ENCODE results near the gene MEIOSIN. TPM values are rescaled to one million over a fixed set of nuclear protein-coding genes. Genes with fewer than 3 reads are reported as not detected.

The MEIOSIN gene
- total and polyA plus RNA-seq, 2 of the 4 experiments (the other 2 are of a cell fraction), result not detected

DNA sequence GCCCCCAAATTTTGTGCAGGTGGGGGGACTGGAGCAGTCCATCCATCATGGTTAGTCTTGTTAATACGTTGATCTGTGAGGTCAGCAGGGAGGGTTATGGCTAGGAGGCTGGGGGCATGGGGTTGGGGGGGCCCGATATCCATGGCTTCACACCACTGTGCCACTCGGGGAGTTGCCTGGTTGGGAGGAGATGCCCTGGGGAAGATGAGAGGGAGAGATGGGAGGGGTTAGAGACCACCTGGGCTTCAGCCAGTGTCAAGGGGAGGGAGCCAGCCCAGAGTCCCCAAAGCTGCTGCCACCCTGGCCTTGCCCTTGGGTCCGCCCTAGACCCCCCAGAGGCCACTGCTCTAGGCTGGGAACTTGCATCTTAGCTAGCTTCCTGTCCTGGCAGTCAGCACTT, 50.9 kb downstream of the MEIOSIN start:
- Histone ChIP-seq H3K9me3 (ENCODE audit: control insufficient read depth, insufficient read depth, low read length) (no peaks in the 10 kb centered on the region), H3K79me1 (ENCODE audit: low read depth in 1 of 2, low read length in 2 of 2) (peaks cover 32 to 83% of the 10 kb centered on the region in 2 experiments), H3K4me2 (ENCODE audit: low read depth, low read length) (no peak overlapping the region), H4K5ac (ENCODE audit: low read depth, low read length) (no peak overlapping the region), H3K9me1 (ENCODE audit: insufficient read depth, low read length) (peaks cover 19% of the 10 kb centered on the region), H3K4me3 (ENCODE audit: insufficient read depth, low read depth, low read length) (no peak overlapping the region), H3K27me3 (ENCODE audit: control insufficient read depth, insufficient read depth, low read length) (no peaks in the 10 kb centered on the region), H3K14ac (replicated peaks; ENCODE audit: low read depth, low read length) (peak overlapping the region; percentile 23; the same call in 1 of the 2 replicates), H4K20me1 (ENCODE audit: insufficient read depth, low read length) (peaks cover 24% of the 10 kb centered on the region), H2BK120ac (ENCODE audit: low read depth, low read length) (peak overlapping the region; percentile 94; the same call in 1 of the 2 replicates), H2BK15ac (ENCODE audit: low read depth, low read length) (no peak overlapping the region), H3K4me1 (ENCODE audit: control insufficient read depth, insufficient read depth, low read length) (peaks cover 30% of the 10 kb centered on the region), H2BK5ac (ENCODE audit: low read depth, low read length, poor library complexity, severe bottlenecking) (peak overlapping the region; percentile 94), H3K4ac (ENCODE audit: low read depth, low read length) (peak overlapping the region; percentile 91), H3K9ac (ENCODE audit: low read depth, low read length) (no peak overlapping the region), H4K91ac (ENCODE audit: insufficient read depth, low read depth, low read length) (no peak overlapping the region), H2AK5ac (ENCODE audit: low read depth, low read length) (peak overlapping the region; percentile 73; the same call in 1 of the 2 replicates), H3K23ac (ENCODE audit: low read depth, low read length) (peak overlapping the region; percentile 74), H2AK9ac (replicated peaks; ENCODE audit: low read depth, low read length, poor library complexity) (no peak overlapping the region), H3K27ac (ENCODE audit: insufficient read depth, low read length) (peak overlapping the region; percentile 94; the same call in 1 of the 2 replicates), H2AFZ (replicated peaks; ENCODE audit: low read length, poor library complexity) (no peak overlapping the region), H3K36me3 (ENCODE audit: control insufficient read depth, insufficient read depth, low read length) (peaks cover 44% of the 10 kb centered on the region), H3K18ac (ENCODE audit: low read depth, low read length) (no peak overlapping the region), H4K8ac (ENCODE audit: low read depth in 2 of 2, low read length in 2 of 2) (peak overlapping the region in 1 of 2 experiments; percentile 30; a peak in 2 of 4 replicates), H3K56ac (ENCODE audit: extremely low read depth, insufficient read depth, low read length) (no peak overlapping the region), H2BK20ac (ENCODE audit: low read depth, low read length) (0 out of 2 replicates have a peak overlapping the region, but pooled peaks have one; percentile 20)
- POLR2A ChIA-PET (ENCODE audit: unreplicated experiment), result no interaction called here
- TF ChIP-seq SMC3 (IDR thresholded peaks at IDR 0.05; ENCODE audit: low read depth, low read length), result no peak
- no peak for TF ChIP-seq POLR2A (IDR thresholded peaks at IDR 0.05; ENCODE audit: low read depth, low read length)
- TF ChIP-seq, protein P1, sequence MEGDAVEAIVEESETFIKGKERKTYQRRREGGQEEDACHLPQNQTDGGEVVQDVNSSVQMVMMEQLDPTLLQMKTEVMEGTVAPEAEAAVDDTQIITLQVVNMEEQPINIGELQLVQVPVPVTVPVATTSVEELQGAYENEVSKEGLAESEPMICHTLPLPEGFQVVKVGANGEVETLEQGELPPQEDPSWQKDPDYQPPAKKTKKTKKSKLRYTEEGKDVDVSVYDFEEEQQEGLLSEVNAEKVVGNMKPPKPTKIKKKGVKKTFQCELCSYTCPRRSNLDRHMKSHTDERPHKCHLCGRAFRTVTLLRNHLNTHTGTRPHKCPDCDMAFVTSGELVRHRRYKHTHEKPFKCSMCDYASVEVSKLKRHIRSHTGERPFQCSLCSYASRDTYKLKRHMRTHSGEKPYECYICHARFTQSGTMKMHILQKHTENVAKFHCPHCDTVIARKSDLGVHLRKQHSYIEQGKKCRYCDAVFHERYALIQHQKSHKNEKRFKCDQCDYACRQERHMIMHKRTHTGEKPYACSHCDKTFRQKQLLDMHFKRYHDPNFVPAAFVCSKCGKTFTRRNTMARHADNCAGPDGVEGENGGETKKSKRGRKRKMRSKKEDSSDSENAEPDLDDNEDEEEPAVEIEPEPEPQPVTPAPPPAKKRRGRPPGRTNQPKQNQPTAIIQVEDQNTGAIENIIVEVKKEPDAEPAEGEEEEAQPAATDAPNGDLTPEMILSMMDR (conservative IDR thresholded peaks at IDR 0.05; ENCODE audit: low read depth, low read length), result no peak
- TF ChIP-seq NFE2L2 (IDR thresholded peaks at IDR 0.05; ENCODE audit: low read depth, low read length), result no peak
- TF ChIP-seq RCOR1 (IDR thresholded peaks at IDR 0.05; ENCODE audit: insufficient replicate concordance, low read length), result no peak
- TF ChIP-seq CEBPB (IDR thresholded peaks at IDR 0.05; ENCODE audit: low read depth, low read length), result no peak
- no peak for TF ChIP-seq FOS (IDR thresholded peaks at IDR 0.05; ENCODE audit: low read depth, low read length)
- no peak for TF ChIP-seq MAZ (IDR thresholded peaks at IDR 0.05; ENCODE audit: borderline replicate concordance, low read depth, low read length)
- TF ChIP-seq USF2 (IDR thresholded peaks at IDR 0.05; ENCODE audit: low read depth, low read length), result no peak
- TF ChIP-seq MXI1 (IDR thresholded peaks at IDR 0.05; ENCODE audit: borderline replicate concordance, low read depth, low read length), result no peak
- TF ChIP-seq MAFK (IDR thresholded peaks at IDR 0.05; ENCODE audit: low read depth, low read length), result no peak
- no peak for TF ChIP-seq RFX5 (IDR thresholded peaks at IDR 0.05; ENCODE audit: low read depth, low read length)
- TF ChIP-seq RAD21 (IDR thresholded peaks at IDR 0.05; ENCODE audit: low read length), result no peak
- TF ChIP-seq BHLHE40 (IDR thresholded peaks at IDR 0.05; ENCODE audit: low read depth, low read length), result no peak
- ATAC-seq (ENCODE audit: low read depth) (no peak), DNase-seq (no peak)
- BruUV-seq (replicated peaks), result no TSS peak
- in situ Hi-C loops (cut with MboI; ENCODE audit: low sequenced_read_pairs) (no loop called here), intact Hi-C loops (cut with micrococcal nuclease) (no loop called here), dilution Hi-C loops (cut with HindIII; ENCODE audit: low sequenced_read_pairs, unreplicated experiment) (no loop called here)
- WGBS, 2 experiments (ENCODE audit: extremely low coverage in 2 of 2, insufficient read length in 1 of 2), result 71% methylated on average over 2 of the region's 4 CpGs; no CpG with 5 or more reads in 1 of the 2 experiments
- CTCF ChIA-PET, result no interaction called here
